Hindlimb muscle (tissue), 1 donor: Measurements from ENCODE around the gene COL8A2. TPM values are rescaled to one million over a fixed set of nuclear protein-coding genes. Genes with fewer than 3 reads are reported as not detected.

ENCODE experiments used
- DNase-seq: peaks from one replicate; pipeline ENCODE4 v3.0.0-alpha.2; 2013
- polyA plus RNA-seq: library from polyadenylated mRNA; unstranded; fragments of 120-200 nt; gene quantifications from one replicate; pipeline ENCODE4 v1.2.1, GENCODE V29; 2013; ENCODE audit not compliant: insufficient read length

COL8A2 gene
- polyA plus RNA-seq, 1 donor = 6.9 TPM

DNA sequence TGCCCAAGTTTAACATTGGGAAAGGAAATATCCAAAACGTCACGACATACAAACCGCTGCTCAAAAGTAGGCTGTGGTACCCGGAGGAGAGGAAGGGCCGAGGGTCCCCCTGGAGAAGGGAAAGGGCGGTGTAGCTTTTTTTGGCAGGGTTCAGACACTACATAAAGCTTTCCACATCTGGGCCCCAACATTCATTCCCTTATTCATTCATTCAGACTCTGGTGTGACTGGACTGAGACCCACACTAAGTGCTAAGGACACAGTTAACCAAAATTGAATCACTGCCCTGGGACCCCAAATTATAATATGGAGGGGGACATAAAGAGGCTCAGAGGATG, 10.3 kb upstream of the COL8A2 start:
- DNase-seq = peak; percentile 49

DNA sequence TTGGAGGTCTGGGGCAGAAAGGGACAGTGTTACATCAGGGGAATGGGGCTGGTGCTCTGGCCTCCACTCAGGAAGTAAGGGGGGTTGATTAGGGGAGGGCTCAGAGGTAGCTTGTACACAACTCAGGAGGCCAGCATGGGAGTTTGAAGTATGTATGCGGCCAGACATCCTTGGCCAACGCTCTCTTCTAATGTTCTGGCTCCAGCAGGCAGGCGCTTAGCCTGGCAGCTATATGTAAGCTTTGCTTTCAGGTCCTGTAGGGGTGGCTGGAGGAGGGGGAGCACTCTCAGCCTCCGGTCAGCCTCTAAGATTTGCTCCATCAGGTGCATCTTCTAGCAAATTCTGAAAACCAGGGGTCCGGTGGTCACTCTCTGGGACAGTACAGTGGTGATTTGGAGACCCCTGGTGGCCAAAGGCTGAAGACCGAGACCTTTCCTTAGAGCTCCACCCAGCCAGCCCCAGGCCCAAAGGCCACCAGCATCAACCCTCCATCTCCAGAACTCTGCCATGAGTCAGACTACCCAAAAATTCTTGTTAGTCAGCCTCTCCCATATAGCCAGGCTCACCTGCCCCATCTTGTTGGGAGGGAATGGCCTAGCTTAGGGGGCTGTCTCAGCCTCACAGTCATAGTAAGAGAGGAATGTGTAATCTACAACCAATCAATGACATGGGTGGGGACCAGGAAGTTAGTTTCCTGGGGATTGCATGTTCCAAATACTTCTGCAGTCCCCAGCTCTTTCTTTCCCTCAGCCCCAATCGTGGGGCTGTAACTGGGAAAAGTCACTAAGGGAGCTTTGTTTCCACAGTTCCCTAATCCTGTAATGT, 9.7 kb upstream of the COL8A2 start:
- DNase-seq = peak; percentile 79

DNA sequence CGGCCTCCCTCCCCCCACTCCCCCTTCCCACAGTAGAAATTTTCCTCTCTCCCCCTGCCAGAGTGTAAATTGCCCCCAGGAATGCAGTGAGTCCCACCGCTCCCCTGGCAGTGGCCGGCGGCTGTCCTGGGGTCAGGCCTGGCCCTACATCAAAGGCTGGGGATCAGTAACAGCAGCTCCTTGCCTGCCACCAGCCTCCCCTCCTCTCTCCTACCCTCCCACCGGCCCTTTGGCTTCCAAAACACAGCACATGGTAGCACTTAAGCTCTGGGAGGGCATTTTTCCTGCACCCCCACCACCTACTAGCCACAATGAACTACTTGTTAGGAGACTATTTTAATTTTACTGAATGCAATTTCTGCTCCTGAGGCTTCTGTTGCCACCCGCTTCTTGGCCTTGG, 9.0 kb upstream of the COL8A2 start:
- DNase-seq = no peak

DNA sequence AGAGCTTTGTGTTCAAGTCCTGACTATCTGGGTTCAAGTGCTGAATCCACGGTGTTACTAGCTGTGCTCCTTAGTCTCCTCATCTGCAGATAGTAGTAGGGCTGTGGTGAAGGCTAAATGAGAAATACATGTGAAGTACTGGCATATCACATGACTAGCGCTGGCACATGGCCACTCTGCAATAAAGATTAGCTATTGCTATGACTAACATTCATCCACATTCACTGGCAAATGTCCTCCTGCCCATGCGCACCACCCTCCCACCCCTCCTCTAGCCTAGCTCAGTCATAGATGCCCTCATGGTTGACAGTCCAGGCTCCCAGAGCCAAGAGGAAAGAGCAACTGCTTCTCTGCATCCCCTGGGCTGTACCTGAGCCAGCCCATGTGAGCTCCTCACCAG, 8.5 kb upstream of the COL8A2 start:
- DNase-seq = peak; percentile 65

DNA sequence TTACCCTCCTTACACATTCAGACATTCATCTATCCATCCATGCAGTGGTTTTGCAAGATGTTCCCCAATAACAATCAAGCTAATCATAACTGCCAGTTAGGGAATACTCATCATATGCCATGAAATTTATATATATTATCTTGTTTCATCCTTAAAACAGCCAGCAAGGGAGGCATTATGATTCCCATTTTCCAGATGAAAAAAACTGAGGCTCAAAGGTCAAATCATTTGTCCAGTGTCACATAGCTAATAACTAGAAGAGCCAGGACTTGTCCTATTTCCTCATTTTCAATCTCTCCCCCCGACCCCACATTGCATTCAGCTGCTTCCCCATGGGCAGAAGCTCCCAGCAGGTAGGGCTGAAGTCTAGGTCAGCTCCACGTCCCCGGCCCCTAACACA, 7.0 kb upstream of the COL8A2 start:
- DNase-seq = no peak

DNA sequence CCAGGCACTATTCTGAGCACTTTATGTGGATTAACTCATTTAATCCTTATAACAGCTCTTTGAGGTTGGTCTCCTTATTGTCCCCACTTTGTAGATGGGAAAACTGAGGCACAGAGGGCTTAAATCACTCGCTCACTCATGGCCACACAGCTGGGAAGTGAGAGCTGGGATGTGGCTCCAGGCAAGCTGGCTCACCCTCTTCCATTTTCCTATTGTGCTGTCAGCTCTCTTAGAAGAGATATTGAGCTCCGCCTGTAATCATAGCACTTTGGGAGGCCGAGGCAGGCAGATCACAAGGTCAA, 3.8 kb upstream of the COL8A2 start:
- no peak for DNase-seq

DNA sequence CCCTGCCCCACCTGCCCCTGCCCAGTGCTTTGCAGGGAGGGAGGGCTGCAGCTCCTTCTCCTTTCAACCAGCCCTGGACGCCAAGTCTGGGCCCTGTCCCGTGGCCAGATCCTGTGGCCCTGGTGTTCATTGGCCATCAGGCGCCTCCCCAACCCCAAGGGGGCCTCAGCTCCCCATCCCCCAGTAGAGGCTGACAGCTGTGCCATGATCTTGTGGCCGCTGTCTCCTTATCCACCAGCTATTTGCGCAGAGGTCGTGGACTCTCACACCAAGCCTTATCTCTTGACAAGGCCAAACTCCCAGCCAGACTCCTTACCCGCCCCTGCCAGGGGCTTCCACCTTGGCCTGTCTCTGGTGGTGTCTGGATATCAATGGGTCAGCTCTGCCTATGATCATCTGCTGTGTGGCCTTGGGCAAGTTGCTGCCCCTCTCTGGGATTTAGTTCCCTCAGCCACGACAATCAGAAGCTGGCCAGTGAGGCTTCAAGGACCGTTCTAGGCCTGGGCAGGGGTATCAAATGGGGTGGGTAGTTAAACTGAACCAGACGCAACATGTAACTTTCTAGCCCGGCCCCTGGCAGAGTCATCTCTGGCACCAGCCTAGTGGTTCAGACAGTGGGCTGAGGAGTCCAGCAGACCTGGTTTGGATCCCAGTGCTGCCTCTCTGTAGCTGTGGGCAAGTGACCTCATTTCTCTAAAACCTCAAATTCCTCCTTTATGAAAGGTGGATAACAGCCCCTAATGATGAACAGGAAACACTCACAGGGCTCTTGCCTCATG, 3.3 kb upstream of the COL8A2 start:
- no peak for DNase-seq

DNA sequence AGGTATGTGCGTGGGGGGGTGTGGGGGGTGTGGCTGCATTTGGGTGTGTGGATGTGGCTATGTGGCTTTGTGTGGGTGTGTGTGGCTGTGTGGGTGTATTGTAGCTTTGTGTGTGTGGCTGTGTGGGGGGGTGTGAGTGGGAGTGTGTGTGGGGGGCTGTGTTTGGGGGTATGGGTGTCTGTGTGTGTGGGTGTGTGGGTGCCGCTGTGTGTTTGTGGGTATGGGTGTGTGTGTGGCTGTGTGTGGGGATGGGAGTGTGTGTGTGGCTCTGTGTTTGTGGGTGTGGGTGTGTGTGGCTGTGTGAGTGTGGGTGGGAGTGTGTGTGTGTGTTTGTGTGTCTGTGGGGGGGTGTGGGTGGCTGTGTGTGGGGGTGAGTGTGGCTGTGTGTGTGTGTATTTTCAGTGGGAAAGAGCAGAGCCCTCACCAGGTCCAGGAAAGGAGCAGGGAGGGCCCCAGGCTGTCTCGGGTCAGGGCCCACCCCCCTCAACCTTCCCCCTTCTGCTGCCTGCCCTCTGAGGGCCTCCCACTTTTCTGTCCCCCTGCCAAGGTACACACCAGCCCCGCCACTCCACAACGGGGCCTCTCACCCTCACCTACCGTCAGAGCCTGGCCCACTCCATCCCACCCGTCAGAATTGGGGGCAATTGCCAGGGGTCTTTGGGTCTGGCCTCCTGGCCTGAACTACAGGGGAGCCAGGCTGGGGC, 1.9 kb upstream of the COL8A2 start:
- no peak for DNase-seq

DNA sequence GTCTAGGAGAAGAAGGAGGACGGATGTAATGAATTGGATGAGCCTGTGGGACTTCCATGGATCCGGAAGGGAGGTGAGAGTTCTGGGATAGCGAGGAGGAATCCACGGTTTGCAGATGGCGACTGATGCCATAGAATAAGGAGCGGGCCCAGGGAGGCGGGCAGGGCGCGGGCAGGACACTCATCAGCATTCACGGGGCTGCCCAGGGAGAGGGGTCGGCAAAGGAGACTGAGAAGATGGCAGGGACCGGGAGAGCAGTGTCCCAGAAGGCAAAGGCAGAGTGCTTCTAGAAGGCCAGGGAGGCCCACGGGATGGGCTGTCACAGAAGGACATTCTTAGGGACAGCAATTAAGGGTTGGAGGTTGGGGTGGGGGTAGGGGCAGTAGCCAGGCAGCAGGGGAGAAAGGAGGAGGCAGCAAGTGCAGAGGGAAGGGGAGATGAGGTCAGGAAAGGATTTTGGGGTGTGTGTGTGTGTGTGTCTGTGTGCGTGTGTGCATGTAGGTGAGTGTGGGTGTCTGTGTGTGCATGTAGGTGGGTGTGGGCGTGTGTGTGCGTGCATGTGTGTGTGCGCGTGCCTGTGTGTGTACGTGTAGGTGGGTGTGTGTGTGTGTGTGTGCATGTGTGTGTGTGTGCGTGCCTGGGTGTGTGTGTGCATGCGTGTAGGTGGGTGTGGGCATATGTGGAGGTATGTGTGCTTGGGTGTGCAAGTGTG, 1.1 kb upstream of the COL8A2 start:
- DNase-seq = no peak

DNA sequence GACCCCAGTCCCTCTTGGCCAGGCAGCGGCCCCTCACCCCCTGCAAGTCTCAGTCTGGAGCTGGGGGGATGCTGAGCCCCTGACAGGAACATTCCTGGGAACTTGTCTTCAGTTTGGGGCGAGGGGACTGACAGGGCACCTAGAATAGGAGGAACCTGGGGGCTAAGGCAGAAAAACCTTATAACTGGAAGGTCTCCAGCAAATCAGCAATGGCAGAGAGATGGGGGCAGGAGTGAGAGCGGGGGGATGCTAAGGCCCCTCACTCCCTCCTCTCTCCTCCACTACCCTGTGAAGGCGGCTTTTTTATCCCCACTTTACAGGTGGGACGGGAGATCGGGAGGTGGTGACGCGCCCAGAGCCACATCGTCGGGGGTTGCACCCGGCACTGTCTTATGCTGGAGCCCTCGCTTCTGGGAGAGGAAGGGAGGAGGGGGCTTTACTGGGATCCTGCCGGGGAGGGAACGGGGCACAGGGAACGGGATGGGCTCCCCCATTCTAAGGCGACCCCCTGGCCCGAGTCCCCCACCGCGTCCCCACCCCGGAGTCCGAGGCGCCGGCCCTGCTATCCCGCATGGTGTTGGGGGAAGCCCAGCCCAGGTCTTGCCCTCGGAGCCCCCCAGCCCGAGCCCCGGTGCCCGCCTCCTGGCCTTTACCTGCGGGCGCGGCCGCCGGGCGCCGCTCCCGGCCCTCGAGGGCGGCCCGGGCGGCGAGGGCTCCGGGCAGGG, 456 bp downstream of the COL8A2 start:
- DNase-seq = no peak

DNA sequence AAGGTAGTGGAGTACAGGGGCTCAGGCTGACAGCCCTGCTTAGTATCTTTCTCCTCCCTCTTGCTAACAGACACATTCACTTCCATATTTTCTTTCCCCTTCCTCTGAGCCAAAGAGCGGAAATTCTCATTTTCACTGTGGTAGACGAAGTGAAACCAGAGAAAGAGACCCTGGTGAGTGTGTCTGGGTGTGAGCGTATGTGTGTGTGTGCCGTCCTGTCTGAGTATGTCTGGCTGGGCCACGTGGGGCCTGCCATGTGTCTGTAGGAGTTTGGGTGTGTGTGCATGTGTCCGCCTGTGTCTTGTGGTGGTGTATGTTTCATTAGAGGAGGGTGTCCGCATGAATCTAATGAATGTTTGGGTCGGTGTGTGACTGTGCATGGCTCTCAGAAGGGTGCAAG, 1.7 kb downstream of the COL8A2 start:
- no peak for DNase-seq

DNA sequence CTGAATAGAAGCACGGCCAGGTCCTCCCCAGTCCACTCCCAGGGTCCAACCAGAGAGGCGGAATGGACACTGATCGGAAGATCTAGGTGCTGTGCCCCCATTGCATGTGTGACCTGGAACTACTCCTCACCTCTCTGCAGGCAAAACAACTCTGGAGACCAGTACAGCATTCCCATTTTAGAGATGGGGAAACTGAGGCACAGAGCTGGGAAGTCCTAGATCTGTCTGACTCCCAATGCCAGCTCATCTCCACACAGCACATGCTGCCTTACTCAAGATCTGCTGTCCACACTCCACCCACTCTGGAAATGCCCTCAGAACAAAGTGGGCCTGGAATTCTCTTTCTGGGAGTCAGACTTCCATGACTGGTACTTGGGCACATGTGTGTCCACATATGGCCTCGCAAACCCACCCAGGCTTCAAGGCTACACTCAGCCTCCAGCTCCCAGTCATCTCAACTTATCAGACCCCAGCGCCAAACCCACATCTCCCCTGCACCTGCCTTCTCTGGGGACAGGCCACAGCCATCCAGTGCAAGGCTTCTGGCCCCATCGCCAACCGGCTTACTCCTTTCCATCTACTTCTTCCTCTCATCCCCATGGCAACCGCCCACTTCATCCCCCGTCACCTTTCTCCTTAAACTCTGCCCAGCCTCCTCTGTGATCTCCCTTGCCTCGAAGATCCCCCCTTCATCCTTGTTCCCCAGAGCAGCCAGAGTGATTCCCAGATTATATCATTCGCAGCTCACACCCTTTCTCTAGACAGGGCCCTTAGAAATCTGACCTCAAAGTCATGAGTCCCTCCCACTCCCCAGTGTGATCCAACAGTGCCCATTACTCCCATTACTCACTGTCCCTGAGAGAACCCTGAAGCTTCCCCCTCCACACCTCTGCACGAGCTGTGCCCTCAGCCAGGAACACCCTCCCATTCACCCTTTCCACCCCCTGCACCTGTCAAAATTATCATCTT, 2.7 kb downstream of the COL8A2 start:
- DNase-seq = no peak

DNA sequence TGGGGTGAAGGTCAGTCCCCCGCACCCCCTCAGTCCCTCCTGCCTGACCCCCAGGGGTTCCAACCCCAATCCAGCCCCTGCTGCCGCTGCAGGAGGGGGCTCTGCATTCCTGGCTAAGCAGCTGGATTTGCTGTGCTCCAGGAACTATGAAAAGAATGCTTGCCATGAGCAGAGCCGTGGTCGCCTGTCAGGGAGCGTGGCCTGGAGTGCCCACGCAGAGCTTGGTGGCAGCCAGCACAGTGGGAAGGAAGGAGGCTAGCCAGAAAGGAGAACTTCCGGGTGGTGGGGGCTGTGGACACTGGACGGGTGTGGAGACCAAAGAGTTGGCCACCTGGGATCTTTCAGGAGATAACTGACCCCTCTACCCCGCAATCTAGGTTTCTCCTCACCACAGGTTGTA, 5.6 kb downstream of the COL8A2 start:
- no peak for DNase-seq

DNA sequence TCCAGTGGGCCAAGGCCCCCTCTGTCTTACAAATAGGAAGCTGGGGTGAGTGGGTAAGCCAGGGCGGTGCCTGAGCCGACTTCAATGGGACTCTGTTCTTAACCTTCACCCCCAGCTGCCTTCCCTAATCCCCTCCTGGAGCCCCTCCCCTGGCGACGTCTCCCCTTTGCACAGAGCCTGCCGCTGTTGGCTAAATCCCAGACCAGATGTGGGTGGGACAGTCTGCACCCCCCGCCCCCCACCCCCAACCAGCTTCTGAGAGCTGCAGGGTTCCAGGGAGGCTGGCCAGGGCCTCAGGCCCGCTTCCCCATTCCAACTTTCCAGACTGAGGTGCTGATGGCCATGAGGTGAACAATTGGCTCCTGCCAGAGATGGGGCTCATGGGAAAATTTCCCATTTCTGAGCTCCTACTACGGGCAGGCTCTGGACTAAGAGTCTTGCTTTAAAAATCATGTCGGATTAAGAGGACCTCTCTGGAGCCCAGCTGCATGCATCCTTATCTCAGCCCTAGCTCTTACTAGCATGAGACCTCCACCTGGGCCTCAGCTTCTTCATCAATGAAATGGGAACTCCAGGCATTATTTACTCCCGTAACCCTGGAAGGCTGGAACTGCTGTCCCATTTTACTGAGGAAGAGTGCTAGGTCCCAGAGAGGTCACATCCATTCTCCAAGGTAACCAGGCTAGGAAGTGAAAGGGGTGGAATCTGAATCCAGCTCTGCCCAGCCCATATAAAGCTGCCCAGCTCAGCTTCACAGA, 6.4 kb downstream of the COL8A2 start:
- DNase-seq = no peak

DNA sequence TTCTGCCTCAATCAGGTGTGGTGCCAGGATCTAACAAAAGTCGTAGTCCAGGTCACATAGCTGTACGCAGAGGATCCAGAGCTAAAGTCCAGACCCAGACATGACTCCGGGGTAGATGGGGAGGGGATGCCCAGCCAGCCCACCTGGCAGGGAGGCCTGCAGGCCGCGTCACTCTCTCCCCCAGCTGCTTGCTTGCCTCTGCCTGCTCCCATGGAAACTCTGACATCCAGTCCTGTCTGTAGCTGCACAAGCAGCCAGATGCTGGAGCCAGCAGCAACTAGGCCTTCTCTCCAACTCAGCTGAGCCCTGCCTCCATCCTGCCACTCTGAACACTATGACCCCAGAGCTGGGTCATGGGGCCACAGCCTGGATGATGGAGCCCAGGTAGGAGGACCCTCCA, 8.1 kb downstream of the COL8A2 start:
- peak; percentile 83 for DNase-seq

DNA sequence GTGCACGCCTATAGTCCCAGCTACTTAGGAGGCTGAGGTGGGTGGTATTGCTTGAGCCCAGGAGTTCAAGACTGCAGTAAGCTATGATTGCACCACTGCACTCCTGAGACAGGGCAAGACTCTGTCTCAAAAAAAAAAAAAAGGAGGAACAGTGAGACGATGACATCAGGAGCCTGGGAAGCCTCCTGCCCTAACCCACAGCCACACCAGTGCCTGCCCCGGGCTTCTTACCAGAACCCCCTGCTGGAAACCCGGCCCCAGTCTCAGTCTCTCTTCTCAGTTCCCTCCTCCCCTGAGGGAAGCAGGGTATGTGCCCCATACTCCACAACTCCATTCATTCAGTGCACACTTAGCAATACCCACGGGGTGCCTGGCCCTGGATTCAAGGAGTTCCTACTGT, 9.1 kb downstream of the COL8A2 start:
- DNase-seq = no peak

DNA sequence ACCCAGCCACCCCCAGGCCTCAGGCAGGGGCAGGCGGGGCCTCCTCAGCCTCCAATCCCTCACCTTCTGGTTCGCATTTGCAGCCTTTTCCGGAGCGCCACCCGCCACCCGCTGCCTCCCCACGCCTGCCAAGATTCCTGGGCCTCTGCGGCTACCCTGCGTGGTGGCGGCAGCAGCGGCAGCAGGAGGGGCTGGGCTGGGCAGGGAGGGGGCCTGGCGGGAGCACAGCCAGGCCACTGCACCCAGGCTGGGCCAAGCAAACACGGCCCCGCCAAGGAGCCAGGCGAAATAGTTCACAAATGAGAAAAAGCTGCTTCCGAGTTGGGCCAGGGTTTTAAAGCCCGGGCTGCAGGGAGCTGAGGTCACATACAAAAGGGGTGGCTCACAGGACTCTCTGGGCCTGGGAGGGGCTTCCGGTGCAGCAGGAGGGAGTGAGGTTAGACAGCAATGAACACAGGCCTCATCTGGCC, 9.8 kb downstream of the COL8A2 start:
- no peak for DNase-seq

DNA sequence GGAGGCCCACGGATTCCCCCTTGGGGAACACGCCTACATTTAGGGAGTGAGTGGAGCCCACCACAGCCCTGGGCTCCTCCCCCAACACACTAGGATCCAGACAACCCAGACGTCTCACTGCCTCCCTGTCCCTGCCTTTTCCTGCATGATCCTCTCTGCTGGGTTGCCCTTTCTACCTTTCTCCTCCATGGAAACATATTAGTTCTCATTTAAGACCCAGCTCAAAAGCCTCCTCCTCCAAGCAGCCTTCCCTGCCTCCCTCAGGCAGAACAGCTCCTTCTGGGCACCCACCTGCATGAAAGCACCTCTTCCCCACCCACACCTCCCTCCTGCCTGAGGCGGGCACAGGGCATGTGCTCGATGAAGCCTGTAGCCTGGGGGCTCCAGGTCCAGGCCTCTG, 10.7 kb downstream of the COL8A2 start:
- no peak for DNase-seq

DNA sequence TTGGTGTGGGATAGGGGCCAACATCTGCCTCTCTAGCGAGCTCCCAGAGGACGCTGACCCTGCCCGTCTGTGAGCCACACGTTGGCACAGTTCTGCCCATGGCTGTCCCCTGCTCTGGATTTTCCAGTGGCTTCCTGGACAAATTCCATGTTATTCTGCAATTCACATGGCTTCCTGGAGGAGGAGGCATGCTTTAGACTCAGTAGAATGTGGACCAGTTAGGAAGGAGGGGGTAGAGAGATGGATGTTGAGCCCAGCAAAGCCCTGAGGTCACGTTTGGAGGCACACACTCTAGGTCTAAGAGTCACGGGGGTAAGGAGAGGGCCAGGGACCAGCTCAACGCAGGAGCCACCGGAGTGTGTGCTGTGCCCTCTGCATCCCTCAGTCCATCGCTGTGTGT, 12.2 kb downstream of the COL8A2 start:
- no peak for DNase-seq

DNA sequence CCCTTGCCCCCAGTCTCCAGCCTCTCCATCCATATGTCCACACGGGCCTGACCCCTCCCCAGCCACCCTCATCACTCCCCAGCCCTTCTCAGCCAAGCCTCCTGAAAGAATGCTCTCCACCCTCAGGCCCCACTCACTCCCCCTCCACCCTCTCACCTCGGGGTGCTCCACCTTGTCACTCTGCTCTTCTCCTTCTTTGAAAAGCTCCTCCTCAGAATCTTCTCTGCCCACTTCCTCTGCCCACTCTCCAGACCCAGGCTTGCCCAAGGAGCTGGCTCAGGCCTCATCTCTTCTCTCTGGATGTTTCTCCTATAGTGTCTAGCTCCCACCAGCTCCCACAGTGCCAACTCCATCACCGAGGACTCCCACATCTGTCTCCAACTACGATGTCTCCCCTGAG, 13.9 kb downstream of the COL8A2 start:
- no peak for DNase-seq
